Measurements from ENCODE around the gene REXO1.

GRCh38 chr19:1837222-1837565 lies 11.1 kb downstream of the REXO1 start:
- TF ChIP-seq POLR2A (IDR thresholded peaks at IDR 0.05; ENCODE audit: low read depth, low read length) (no peak), POLR2AphosphoS5 (IDR thresholded peaks at IDR 0.05; ENCODE audit: low read depth, low read length) (no peak)

Data from GM12891 (cell line).